Ishikawa (cell line): ENCODE data around the gene TNNI3K.

Source experiments
- CEBPB ChIP-seq: IDR thresholded peaks from 2 replicates; pipeline ENCODE4 v1.6.1; 2012
- CREB1 ChIP-seq: IDR thresholded peaks from 2 replicates; pipeline ENCODE4 v1.6.1; 2012; ENCODE audit warnings: low read depth
- EGR1 ChIP-seq: IDR thresholded peaks from 2 replicates; pipeline ENCODE4 v1.6.1; 2012
- EP300 ChIP-seq: IDR thresholded peaks from 2 replicates; pipeline ENCODE4 v1.6.1; 2012; ENCODE audit warnings: borderline replicate concordance
- FOXM1 ChIP-seq: IDR thresholded peaks from 2 replicates; pipeline ENCODE4 v1.6.1; 2012; ENCODE audit warnings: low read depth, borderline replicate concordance
- NFIC ChIP-seq: IDR thresholded peaks from 2 replicates; pipeline ENCODE4 v1.6.1; 2012
- RAD21 ChIP-seq: IDR thresholded peaks from 2 replicates; pipeline ENCODE4 v1.6.1; 2012; ENCODE audit warnings: low read depth
- TAF1 ChIP-seq: IDR thresholded peaks from 2 replicates; pipeline ENCODE4 v1.6.1; 2012; ENCODE audit warnings: low read depth, mild to moderate bottlenecking
- TCF12 ChIP-seq: IDR thresholded peaks from 2 replicates; pipeline ENCODE4 v1.6.1; 2012; ENCODE audit warnings: low read depth
- TEAD4 ChIP-seq: IDR thresholded peaks from 2 replicates; pipeline ENCODE4 v1.6.1; 2012
- YY1 ChIP-seq: IDR thresholded peaks from 2 replicates; pipeline ENCODE4 v1.6.1; 2012; ENCODE audit warnings: low read depth
- ZBTB7A ChIP-seq: IDR thresholded peaks from 2 replicates; pipeline ENCODE4 v1.6.1; 2012; ENCODE audit warnings: low read depth
- TF ChIP-seq, protein P1 (sequence below): IDR thresholded peaks from 2 replicates; pipeline ENCODE4 v1.6.1; 2012
- TF ChIP-seq, protein P2 (sequence below): IDR thresholded peaks from 2 replicates; pipeline ENCODE4 v1.6.1; 2012
- TF ChIP-seq, protein P3 (sequence below): IDR thresholded peaks from 2 replicates; pipeline ENCODE4 v1.6.1; 2012; ENCODE audit warnings: low read depth, mild to moderate bottlenecking

The TNNI3K gene

DNA sequence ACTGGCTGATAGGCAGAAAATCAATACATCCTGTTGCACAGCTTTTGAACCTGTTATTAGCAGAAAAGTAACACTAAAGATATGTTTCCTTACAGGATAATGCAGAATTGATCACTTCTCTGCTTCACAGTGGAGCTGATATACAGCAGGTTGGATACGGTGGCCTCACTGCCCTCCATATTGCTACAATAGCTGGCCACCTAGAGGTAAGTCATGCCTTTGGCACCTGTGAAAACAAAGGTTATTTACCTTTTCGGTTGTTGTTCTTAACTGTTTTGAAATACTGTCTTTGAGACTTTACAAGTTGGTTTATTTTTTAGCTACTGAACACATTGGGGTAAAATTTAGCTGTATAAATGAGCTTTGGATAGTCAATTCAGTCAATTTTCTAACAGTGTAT lies 36.3 kb downstream of the TNNI3K start:
- TF ChIP-seq YY1 (no peak), RAD21 (no peak), EP300 (no peak), ZBTB7A (no peak), CEBPB (no peak), CREB1 (no peak), TAF1 (no peak), TEAD4 (no peak), FOXM1 (no peak), NFIC (no peak), TCF12 (no peak), EGR1 (no peak)
- TF ChIP-seq, protein P1, sequence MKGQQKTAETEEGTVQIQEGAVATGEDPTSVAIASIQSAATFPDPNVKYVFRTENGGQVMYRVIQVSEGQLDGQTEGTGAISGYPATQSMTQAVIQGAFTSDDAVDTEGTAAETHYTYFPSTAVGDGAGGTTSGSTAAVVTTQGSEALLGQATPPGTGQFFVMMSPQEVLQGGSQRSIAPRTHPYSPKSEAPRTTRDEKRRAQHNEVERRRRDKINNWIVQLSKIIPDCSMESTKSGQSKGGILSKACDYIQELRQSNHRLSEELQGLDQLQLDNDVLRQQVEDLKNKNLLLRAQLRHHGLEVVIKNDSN, result no peak
- TF ChIP-seq, protein P2, sequence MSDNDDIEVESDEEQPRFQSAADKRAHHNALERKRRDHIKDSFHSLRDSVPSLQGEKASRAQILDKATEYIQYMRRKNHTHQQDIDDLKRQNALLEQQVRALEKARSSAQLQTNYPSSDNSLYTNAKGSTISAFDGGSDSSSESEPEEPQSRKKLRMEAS, result no peak
- TF ChIP-seq, protein P3, sequence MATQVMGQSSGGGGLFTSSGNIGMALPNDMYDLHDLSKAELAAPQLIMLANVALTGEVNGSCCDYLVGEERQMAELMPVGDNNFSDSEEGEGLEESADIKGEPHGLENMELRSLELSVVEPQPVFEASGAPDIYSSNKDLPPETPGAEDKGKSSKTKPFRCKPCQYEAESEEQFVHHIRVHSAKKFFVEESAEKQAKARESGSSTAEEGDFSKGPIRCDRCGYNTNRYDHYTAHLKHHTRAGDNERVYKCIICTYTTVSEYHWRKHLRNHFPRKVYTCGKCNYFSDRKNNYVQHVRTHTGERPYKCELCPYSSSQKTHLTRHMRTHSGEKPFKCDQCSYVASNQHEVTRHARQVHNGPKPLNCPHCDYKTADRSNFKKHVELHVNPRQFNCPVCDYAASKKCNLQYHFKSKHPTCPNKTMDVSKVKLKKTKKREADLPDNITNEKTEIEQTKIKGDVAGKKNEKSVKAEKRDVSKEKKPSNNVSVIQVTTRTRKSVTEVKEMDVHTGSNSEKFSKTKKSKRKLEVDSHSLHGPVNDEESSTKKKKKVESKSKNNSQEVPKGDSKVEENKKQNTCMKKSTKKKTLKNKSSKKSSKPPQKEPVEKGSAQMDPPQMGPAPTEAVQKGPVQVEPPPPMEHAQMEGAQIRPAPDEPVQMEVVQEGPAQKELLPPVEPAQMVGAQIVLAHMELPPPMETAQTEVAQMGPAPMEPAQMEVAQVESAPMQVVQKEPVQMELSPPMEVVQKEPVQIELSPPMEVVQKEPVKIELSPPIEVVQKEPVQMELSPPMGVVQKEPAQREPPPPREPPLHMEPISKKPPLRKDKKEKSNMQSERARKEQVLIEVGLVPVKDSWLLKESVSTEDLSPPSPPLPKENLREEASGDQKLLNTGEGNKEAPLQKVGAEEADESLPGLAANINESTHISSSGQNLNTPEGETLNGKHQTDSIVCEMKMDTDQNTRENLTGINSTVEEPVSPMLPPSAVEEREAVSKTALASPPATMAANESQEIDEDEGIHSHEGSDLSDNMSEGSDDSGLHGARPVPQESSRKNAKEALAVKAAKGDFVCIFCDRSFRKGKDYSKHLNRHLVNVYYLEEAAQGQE, result no peak

DNA sequence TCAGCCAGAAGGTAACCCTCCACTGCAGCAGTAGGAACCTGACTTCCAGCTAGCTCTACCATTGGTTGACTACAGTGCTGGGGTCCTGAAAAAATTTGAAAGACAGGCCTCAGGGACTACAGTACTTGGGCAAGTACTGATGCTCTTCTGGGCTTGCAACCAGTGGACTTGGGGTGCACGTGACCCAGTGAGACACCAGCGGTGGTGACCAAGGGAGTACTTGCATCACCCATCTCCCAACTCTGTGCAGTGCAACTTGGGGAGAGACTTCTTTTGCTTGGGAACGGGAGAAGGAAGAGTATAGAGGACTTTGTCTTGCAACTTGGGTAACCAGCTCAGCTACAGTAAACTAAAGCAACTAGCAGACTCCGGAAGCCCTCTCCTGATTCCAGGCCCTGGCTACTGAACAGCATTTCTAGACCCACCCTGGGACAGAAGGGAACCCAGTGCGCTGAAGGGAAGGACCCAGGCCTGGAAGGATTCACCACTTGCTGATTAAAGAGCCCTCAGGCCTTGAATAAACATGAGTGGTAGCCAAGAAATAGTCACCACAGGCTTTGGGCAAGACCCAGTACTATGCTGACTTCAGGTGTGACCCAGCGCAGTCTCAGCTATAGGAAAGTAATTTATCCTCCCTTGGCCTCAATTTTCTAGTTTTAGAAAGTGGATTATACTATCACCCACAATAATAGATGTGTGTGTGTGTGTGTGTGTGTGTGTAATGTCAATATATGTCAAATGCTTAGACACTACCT lies 45.6 kb downstream of the TNNI3K start:
- no peak for TF ChIP-seq ZBTB7A
- no peak for TF ChIP-seq TEAD4
- TF ChIP-seq CEBPB, result no peak
- TF ChIP-seq, protein P2, result no peak
- TF ChIP-seq TAF1, result no peak
- TF ChIP-seq TCF12, result no peak
- no peak for TF ChIP-seq FOXM1
- TF ChIP-seq, protein P3, result no peak
- no peak for TF ChIP-seq EP300
- no peak for TF ChIP-seq NFIC
- TF ChIP-seq YY1, result no peak
- TF ChIP-seq EGR1, result no peak
- no peak for TF ChIP-seq RAD21
- TF ChIP-seq CREB1, result no peak
- TF ChIP-seq, protein P1, result no peak

DNA sequence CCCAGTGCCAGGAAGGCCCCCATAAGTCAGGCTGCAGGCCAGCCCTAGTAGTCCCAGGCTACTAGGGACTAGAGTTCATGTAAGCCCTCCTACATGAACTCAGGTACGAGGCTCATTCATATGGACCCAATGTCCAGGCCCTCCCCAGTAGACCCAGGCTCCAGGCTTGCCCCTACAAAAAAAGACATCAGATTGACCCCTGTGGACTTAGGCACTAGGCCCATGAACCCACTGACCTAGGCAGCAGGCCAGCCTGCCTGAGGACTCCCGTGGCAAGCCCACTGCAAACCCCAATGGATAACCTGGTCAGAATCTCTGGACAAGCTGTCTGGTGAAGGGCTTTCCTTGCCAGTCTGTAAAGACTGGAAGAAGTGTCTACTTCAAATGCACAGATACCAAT lies 51.2 kb downstream of the TNNI3K start:
- TF ChIP-seq EGR1, result no peak
- TF ChIP-seq RAD21, result no peak
- no peak for TF ChIP-seq TAF1
- no peak for TF ChIP-seq CREB1
- no peak for TF ChIP-seq FOXM1
- TF ChIP-seq, protein P2, result no peak
- no peak for TF ChIP-seq EP300
- no peak for TF ChIP-seq TCF12

DNA sequence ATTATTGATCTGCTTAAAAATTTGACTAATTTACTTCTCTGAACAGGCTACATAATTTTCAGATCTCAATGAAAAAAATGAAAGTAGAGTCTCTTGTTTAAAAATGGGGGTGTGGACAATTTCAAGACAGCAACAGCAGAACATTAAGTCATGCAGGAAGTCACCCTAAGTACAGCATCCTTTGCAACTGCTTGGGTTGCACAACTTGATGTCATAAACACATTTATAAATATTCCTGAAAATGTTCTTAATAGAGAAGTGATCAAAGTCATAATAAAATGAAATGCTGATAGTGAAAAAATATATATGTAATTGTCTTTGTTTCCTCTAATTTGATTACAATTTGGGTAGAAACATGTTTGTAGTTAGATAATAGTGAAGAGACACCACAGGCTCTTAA lies 79.3 kb downstream of the TNNI3K start:
- TF ChIP-seq NFIC (no peak), RAD21 (no peak), YY1 (no peak), ZBTB7A (no peak), TEAD4 (no peak), CREB1 (no peak), EP300 (no peak), CEBPB (no peak)
- TF ChIP-seq, protein P2, result no peak
- TF ChIP-seq, protein P3, result no peak
